GM19351 (cell line): ENCODE results near the gene HEPH.
"Not testable (repeated sequence)": the region's sequence is repeated elsewhere in the genome, so short reads cannot be mapped to it uniquely, and the experiment has no call there.

ENCODE experiments used
- ATAC-seq: cut with Tn5 transposase; IDR thresholded peaks from one replicate; pipeline ENCODE4 v1.9.1; 2021; ENCODE audit warnings: mild to moderate bottlenecking, moderate library complexity; ENCODE audit not compliant: unreplicated experiment

HEPH gene

DNA sequence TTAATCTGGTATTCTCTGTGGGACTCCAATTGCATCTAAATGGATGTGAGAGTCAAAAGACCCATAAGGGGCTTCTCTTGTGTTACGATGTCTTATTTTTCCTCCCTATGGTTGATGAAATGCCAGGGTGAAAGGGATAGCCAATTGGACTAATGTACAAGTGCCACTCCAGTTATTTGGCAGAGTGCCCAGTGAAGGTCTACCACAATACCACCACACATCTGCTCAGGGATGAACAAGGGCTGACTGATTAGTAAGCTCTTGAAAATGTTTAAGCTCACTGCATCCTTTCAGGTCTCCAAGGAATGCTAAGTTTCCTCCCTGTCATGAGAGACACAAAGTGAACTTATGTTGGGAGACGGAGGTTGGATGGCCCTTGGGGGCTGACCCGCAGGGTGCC is 57.8 kb downstream of the HEPH start:
- no peak for ATAC-seq

DNA sequence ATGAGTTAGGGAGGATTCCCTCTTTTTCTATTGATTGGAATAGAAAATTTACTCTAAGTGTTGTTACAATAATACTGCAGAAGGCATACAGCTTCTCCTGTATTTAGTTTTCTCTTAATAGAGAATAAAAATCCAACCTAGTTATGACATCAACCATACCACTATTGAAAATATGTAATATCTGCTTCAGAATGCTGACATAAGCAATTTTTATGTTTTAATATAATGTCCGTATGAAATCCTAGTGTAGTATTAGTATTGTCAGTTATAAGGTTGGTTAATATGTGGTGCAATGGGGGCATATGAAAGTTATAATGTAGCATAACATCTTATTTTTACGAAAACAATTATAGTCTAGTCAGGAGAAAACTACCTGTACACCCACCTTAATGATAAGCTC is 68.2 kb downstream of the HEPH start:
- ATAC-seq: no peak

DNA sequence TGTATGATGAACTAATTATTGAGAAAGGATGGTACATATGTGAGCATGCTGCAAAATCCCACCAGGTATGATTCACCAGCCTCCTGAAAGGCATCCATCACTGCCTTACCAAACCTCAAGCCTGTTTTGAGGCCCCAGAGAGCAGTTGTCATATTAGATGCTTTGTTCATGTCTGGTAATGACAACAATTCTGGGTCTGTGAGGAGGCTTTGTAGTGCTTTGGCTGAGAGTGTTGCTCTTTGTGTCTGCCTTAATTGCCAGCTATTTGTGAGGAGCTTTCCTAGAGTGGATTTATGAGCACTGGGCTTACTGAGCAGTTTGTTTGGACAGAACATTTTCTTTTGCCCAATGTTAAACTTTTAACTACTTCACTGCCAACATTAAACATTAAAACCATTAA is 69.2 kb downstream of the HEPH start:
- no peak for ATAC-seq

DNA sequence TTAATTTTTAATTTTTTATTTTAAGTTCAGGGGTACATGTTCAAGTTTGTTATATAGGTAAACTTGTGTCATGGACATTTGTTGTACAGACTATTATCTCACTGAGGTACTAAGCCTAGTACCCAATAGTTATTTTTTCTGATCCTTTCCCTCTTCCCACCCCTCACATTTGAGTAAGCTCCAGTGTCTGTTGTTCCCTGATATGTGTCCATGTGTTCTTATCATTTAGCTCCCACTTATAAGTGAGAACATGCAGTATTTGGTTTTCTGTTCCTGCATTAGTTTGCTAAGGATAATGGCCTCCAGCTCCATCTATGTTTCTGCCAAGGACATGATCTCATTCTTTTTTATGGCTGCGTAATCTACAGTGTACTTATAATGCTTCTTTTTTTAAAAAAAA is 69.9 kb downstream of the HEPH start:
- ATAC-seq: not testable (repeated sequence)

DNA sequence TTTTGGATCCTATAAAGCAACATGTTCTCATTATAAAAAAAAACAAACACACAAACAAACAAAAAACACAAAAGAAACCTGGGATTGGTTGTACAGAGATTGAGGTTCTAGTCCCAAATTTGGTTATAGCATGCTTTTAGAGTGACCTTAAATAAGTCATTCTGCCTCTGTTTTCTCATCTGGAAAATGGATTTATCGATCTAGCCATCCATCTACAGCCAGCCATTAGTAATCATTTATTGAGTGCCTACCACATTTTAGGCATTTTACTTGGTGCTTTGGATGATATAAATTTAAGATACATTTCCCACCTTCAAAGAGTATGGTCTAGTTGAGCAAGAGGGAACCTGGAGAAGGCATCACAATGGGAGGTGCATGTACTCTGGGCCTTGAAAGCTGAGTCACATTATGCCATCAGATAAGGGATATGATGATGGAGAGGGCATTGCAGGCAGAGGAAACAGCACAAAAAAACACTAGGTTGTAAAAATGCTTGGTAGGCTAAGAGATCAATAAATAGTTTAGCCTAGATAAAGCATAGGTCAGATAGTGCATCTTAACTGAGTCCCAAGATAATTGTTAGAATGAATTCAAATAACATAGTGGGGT is 91.4 kb downstream of the HEPH start:
- ATAC-seq: no peak

DNA sequence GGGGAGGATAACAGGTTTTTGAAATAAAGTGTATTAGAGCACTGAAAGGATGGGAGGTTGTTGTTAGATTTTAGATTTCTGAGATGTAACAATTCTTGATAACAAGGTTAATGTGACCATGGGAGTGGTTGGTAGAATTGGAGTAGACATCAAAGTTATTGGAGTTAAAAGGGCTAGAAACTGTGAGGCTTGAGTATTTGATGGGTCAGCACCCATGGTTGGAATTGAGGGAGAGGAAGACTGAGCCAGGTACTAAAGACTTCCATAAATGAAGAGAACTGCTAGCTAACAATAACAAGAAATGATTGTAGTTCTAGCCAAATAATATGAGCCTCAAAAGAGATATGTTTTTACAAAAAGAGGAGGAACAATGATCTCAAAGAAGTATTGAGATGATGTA is 98.8 kb downstream of the HEPH start:
- ATAC-seq: no peak
